ENCODE data around the gene NANOG.
"Not testable (repeated sequence)": the region's sequence is repeated elsewhere in the genome, so short reads cannot be mapped to it uniquely, and the experiment has no call there.

- not testable (repeated sequence) for TF ChIP-seq POLR2A, CTCF (IDR thresholded peaks at IDR 0.05)
Observed at GRCh38 chr12:7843583-7843982, 54.4 kb downstream of the NANOG start.

All from lower leg skin (tissue), 3 donors.